GM18526 (cell line): ENCODE data around the gene SSH2.

Experiments used
- POLR2A ChIP-seq: IDR thresholded peaks from 3 replicates; pipeline ENCODE4 v1.6.1; 2011; ENCODE audit not compliant: insufficient read length; ENCODE audit errors: extremely low read depth

SSH2 gene

GRCh38 chr17:29864615-29865014 is 65.4 kb downstream of the SSH2 start:
- TF ChIP-seq POLR2A: no peak

GRCh38 chr17:29862951-29863350 is 67.1 kb downstream of the SSH2 start:
- no peak for TF ChIP-seq POLR2A

DNA sequence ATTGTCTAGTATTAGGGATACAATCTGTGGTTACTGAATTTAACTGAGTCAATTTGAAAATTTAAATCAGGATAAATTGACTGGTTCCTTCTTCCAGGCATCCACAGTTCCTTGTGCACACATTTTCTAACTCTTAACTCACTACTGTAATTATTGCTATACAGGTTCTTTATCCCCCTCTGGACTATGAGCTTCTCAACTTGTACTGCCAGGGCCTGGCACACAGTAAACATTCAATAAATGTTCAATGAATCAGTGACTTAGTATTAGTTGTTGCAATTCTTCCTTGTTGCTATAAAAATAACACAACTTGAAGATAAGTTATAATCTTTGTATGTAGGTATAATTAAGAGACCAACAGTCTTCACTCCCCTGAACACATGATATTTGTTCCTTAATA is 67.9 kb downstream of the SSH2 start:
- no peak for TF ChIP-seq POLR2A

DNA sequence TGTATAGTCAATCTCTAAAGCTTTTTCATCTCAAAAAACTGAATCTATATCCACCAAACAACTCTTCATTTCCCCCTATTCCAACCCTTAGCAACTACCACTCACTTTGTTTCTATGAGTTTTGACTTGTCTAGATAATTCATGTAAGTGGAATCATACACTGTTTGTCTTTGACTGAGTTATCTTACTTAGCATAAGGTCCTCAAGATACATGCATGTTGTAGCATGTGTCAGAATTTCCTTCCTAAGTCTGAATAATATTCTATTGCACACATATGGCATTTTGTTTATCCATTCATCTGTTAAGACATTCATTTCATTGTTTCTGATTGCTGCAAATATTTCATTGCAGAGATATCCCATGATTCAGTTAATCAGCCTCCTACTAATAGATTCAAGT is 72.2 kb downstream of the SSH2 start:
- TF ChIP-seq POLR2A: no peak

DNA sequence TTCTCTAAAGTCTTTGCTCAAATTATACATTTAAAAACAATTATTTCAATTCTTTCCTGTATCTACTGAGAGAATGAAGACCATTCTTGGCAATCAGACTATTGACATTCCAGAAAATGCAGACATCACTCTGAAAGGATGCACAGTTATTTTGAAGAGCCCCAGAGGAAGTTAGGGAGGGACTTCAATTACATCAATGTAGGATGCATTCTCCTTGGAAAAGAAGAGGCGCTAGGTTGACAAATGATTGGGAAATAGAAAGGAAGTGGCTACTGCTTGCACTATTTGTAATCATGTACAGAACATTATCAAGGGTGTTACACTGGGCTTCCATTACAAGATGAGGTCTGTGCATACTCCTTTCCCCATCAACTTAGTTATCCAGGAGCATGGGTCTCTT is 74.3 kb downstream of the SSH2 start:
- TF ChIP-seq POLR2A: no peak

DNA sequence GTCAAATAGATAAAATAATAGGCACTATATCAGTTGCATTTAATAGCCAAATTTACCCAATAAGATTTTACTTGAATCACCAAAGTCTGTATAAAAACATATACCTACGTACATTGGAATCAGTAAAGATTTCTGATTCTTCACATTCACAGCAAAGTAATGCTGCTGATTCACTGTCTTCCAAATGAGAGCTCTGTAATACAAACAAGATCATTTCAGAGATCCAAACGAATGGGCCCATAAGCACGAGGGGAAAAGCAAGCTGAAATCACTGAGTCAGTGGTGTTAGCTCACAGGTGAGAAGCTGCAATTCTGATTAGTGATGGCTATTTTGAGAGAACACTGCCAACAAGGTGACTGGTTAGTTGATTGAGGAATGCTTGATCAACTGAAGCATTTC is 81.3 kb downstream of the SSH2 start:
- TF ChIP-seq POLR2A: no peak

GRCh38 chr17:29847527-29848400 is 82.3 kb downstream of the SSH2 start:
- TF ChIP-seq POLR2A: no peak

GRCh38 chr17:29847118-29847517 is 82.9 kb downstream of the SSH2 start:
- no peak for TF ChIP-seq POLR2A

DNA sequence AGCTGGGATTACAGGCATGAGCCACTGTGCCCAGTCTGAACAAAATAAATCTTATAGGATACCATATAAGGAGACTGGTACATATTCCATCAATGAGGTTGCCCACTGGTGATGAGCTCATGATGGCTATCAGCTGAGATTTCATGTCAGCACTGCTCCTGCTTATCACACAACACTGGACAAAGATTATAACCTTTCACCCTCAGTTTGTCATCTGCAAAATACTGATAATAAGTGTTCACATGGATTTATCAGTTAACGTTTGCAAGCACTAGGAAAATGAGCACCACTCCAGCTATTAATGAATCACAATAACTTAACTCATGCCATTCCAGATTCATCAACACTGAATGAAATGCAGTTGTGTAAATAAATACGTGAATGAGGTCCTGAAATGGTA is 83.7 kb downstream of the SSH2 start:
- no peak for TF ChIP-seq POLR2A

- no peak for TF ChIP-seq POLR2A
Observed at GRCh38 chr17:29844339-29845048, 85.5 kb downstream of the SSH2 start.

DNA sequence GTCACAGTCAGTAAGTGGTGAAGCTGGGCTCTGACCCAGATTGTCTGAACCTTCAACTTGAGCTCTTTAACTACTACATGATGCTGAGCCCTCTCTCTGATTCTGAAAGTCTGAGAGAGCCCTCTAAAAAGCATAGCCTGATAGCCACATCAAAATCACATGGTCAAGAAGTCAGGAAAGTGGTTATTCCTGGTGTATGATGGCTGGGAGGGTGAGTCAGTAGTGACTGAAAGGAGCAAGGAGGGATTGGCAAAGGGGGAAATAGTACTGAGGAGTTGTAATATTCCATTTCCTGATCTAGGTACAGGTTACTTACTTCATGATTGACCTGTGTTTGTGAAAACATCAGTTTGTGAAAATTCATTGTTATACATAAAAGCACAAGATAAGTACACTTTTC is 89.1 kb downstream of the SSH2 start:
- TF ChIP-seq POLR2A: no peak

DNA sequence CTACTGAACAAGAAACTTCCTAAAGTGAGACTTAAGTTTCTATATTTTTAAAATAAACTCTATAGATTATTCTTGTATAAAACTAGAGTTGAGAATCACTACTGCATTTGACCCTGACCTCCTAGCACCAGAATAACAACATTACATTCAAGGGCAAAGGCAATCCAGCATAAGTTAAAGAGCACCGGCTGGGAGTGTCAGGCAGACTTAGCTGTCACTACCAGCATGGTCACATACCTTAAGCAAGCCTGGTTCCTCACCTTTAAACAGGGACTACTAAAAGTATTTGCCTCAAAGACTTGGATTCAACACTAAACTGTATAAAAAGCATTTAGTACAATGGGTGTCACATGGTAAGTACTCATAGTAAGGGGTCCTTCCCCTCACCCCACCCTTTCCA is 90.4 kb downstream of the SSH2 start:
- no peak for TF ChIP-seq POLR2A

GRCh38 chr17:29838961-29839360 is 91.1 kb downstream of the SSH2 start:
- TF ChIP-seq POLR2A: no peak

DNA sequence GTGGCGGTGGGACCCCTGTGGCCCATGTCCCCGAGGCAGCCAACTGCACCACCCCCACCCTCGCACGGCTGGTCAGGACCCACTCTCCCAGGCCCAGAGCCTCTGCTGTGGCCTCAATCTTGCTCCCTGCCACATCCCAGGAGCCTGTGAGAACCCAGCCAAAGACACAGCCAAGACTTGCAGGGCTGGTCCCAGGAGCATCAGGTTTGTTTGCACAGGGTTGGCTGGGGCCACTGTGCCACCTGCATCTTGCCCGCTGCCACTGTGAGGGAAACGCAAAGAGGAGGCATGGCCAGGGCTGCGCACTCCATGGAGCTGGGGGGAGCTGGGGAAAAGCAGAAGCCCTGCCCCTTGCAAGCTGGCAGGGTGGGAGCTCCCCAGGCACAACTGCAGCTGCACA is 92.5 kb downstream of the SSH2 start:
- TF ChIP-seq POLR2A: no peak

- no peak for TF ChIP-seq POLR2A
Observed at GRCh38 chr17:29836643-29837042, 93.4 kb downstream of the SSH2 start.
